KG1 (cell line): Measurements from ENCODE around the gene JAK1.
A peak's percentile ranks its signal among the peaks of the same experiment; 100 is the strongest.
"Not testable (repeated sequence)": the region's sequence is repeated elsewhere in the genome, so short reads cannot be mapped to it uniquely, and the experiment has no call there.

Source experiments
- DNase-seq: peaks from one replicate; lab custom pipeline; 2025; lab: John Stamatoyannopoulos, UW

JAK1 gene

GRCh38 chr1:64839732-64840405 is 126.5 kb downstream of the JAK1 start:
- no peak for DNase-seq

- DNase-seq = no peak
These were observed 127.1 kb downstream of the JAK1 start for GRCh38 chr1:64839261-64839660.

GRCh38 chr1:64838486-64838885 is 127.9 kb downstream of the JAK1 start:
- no peak for DNase-seq

GRCh38 chr1:64836802-64837201 is 129.5 kb downstream of the JAK1 start:
- DNase-seq = no peak

GRCh38 chr1:64834734-64835133 is 131.6 kb downstream of the JAK1 start:
- no peak for DNase-seq

GRCh38 chr1:64830030-64830651 is 136.2 kb downstream of the JAK1 start:
- DNase-seq = no peak

- no peak for DNase-seq
These were observed 136.8 kb downstream of the JAK1 start for GRCh38 chr1:64829411-64830029.

- no peak for DNase-seq
These were observed 137.5 kb downstream of the JAK1 start for GRCh38 chr1:64828829-64829228.

- no peak for DNase-seq
These were observed 139.4 kb downstream of the JAK1 start for GRCh38 chr1:64826991-64827390.

GRCh38 chr1:64823691-64824476 is 142.5 kb downstream of the JAK1 start:
- peak; percentile 38 for DNase-seq

GRCh38 chr1:64822621-64823020 is 143.7 kb downstream of the JAK1 start:
- no peak for DNase-seq

- not testable (repeated sequence) for DNase-seq
These were observed 145.8 kb downstream of the JAK1 start for GRCh38 chr1:64820572-64820971.

- DNase-seq = not testable (repeated sequence)
These were observed 149.0 kb downstream of the JAK1 start for GRCh38 chr1:64817364-64817763.

- DNase-seq = no peak
These were observed 151.9 kb downstream of the JAK1 start for GRCh38 chr1:64814427-64814826.

GRCh38 chr1:64811131-64811530 is 155.2 kb downstream of the JAK1 start:
- no peak for DNase-seq

GRCh38 chr1:64810001-64810400 is 156.3 kb downstream of the JAK1 start:
- DNase-seq = no peak

GRCh38 chr1:64809309-64809708 is 157.0 kb downstream of the JAK1 start:
- DNase-seq = no peak

- DNase-seq = no peak
These were observed 164.4 kb downstream of the JAK1 start for GRCh38 chr1:64801851-64802523.

GRCh38 chr1:64798872-64799271 is 167.5 kb downstream of the JAK1 start:
- no peak for DNase-seq

- DNase-seq = no peak
These were observed 175.4 kb downstream of the JAK1 start for GRCh38 chr1:64790832-64791487.
